ENCODE measurements around the gene CCNY.

DNA sequence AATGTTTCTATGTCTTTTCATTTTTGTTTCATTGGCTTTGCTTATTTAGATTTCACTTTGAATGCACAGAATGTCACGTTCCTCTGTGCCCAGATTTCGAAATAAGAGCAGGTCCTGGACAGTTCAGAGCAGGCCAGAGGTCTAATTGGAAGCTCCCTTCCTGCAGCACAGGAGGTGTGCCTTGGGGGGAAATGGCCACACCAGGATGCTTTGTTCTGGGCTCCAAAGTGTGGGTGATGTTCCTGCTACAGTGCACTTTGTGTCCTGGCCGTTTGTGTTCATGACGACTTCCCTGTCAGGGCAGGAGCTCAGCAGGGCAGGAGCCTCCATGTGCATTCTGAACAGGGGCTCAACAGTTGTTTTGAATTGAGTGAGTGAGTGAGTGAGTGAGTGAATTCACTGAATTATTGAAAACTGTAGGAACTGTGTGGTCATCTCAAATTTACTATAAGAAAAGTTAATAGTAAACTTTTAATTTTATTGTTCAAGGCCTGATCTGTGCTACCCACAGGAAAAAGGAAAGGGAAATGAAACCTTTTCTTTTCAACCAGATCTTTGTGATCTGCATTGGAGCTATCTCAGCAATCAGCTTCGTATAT is 159.3 kb downstream of the CCNY start:
- TF ChIP-seq CTCF (IDR thresholded peaks at IDR 0.05; ENCODE audit: low read length): no peak
- no peak for TF ChIP-seq EZH2 (optimal IDR thresholded peaks at IDR 0.05; ENCODE audit: low read depth, low read length)
- no peak for TF ChIP-seq EZH2phosphoT487 (IDR thresholded peaks at IDR 0.05; ENCODE audit: low read length)

All from MM.1S (cell line).